ENCODE results near the gene ABO. TPM values are rescaled to one million over a fixed set of nuclear protein-coding genes. Genes with fewer than 3 reads are reported as not detected.

The ABO gene
- total and polyA plus RNA-seq, 9 of the 15 experiments (the other 6 are each of a cell fraction or from before 2014, with no cell fraction given): 5.0 to 21.9 (median 11.9) TPM

DNA sequence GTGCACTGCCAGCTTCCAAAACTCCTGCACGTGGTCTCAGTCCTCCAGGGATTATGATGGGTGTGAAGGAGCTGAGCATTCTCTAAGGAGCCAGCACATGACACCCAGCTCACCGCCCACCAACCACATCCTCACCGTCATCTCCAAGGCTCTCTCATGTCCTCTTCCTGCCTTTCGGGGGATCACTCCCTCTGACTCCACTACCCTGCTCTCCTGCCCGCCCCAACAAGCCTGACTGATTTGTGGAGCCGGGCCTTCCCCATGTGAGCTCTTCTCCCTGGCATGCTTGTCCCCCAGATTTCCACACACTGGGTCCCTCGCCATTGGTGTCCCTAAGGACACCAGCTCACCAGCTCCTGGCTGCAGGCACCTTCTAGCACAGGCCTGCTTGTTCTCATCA, 1.9 kb downstream of the ABO start (continued):
- 0 out of 2 replicates have a peak, but pooled peaks have one; percentile 8 for TF ChIP-seq MYC (IDR thresholded peaks at IDR 0.05; ENCODE audit: low read depth, low read length)
- no peak for TF ChIP-seq MYC (CRISPR knock-in tag; IDR thresholded peaks at IDR 0.05; ENCODE audit: borderline replicate concordance, low read depth)
- TF ChIP-seq CHCHD3 (CRISPR knock-in tag; IDR thresholded peaks at IDR 0.05): no peak
- TF ChIP-seq, protein P1, sequence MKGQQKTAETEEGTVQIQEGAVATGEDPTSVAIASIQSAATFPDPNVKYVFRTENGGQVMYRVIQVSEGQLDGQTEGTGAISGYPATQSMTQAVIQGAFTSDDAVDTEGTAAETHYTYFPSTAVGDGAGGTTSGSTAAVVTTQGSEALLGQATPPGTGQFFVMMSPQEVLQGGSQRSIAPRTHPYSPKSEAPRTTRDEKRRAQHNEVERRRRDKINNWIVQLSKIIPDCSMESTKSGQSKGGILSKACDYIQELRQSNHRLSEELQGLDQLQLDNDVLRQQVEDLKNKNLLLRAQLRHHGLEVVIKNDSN (CRISPR knock-in tag; IDR thresholded peaks at IDR 0.05): peak; percentile 68
- 0 out of 2 replicates have a peak, but pooled peaks have one; percentile 53 for TF ChIP-seq ZBTB17 (CRISPR knock-in tag; IDR thresholded peaks at IDR 0.05)
- TF ChIP-seq, protein P2, sequence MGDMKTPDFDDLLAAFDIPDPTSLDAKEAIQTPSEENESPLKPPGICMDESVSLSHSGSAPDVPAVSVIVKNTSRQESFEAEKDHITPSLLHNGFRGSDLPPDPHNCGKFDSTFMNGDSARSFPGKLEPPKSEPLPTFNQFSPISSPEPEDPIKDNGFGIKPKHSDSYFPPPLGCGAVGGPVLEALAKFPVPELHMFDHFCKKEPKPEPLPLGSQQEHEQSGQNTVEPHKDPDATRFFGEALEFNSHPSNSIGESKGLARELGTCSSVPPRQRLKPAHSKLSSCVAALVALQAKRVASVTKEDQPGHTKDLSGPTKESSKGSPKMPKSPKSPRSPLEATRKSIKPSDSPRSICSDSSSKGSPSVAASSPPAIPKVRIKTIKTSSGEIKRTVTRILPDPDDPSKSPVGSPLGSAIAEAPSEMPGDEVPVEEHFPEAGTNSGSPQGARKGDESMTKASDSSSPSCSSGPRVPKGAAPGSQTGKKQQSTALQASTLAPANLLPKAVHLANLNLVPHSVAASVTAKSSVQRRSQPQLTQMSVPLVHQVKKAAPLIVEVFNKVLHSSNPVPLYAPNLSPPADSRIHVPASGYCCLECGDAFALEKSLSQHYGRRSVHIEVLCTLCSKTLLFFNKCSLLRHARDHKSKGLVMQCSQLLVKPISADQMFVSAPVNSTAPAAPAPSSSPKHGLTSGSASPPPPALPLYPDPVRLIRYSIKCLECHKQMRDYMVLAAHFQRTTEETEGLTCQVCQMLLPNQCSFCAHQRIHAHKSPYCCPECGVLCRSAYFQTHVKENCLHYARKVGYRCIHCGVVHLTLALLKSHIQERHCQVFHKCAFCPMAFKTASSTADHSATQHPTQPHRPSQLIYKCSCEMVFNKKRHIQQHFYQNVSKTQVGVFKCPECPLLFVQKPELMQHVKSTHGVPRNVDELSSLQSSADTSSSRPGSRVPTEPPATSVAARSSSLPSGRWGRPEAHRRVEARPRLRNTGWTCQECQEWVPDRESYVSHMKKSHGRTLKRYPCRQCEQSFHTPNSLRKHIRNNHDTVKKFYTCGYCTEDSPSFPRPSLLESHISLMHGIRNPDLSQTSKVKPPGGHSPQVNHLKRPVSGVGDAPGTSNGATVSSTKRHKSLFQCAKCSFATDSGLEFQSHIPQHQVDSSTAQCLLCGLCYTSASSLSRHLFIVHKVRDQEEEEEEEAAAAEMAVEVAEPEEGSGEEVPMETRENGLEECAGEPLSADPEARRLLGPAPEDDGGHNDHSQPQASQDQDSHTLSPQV (IDR thresholded peaks at IDR 0.05): 0 out of 2 replicates have a peak, but pooled peaks have one; percentile 37
- TF ChIP-seq CGGBP1 (CRISPR knock-in tag; IDR thresholded peaks at IDR 0.05): no peak
- 0 out of 2 replicates have a peak, but pooled peaks have one; percentile 21 for TF ChIP-seq RAD51 (IDR thresholded peaks at IDR 0.05; ENCODE audit: borderline replicate concordance, low read depth)
- TF ChIP-seq, protein P3, sequence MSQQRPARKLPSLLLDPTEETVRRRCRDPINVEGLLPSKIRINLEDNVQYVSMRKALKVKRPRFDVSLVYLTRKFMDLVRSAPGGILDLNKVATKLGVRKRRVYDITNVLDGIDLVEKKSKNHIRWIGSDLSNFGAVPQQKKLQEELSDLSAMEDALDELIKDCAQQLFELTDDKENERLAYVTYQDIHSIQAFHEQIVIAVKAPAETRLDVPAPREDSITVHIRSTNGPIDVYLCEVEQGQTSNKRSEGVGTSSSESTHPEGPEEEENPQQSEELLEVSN (IDR thresholded peaks at IDR 0.05; ENCODE audit: borderline replicate concordance in 1 of 2, extremely low read depth in 1 of 2, insufficient read depth in 1 of 2, insufficient read length in 1 of 2, low read depth in 1 of 2, low read length in 1 of 2, poor library complexity in 1 of 2, severe bottlenecking in 1 of 2): peak; percentile 30 to 61
- no peak for TF ChIP-seq MTA2 (IDR thresholded peaks at IDR 0.05; ENCODE audit: low read depth)
- no peak for TF ChIP-seq MTA3 (IDR thresholded peaks at IDR 0.05; ENCODE audit: borderline replicate concordance)
- peak; percentile 56 for TF ChIP-seq MAX (CRISPR knock-in tag; IDR thresholded peaks at IDR 0.05)
- TF ChIP-seq ZNF263 (CRISPR knock-in tag; IDR thresholded peaks at IDR 0.05; ENCODE audit: borderline replicate concordance): peak; percentile 50; the same call in 1 of the 2 replicates

Data from K562 (cell line).